HG03175 (cell line): Measurements from ENCODE around the gene COL19A1.
"Not testable (repeated sequence)": the region's sequence is repeated elsewhere in the genome, so short reads cannot be mapped to it uniquely, and the experiment has no call there.

Experiments used
- ATAC-seq: cut with Tn5 transposase; IDR thresholded peaks from one replicate; pipeline ENCODE4 v1.9.1; 2021; ENCODE audit warnings: mild to moderate bottlenecking, moderate library complexity; ENCODE audit not compliant: unreplicated experiment

Gene COL19A1

GRCh38 chr6:69894578-69895347 is 28.4 kb downstream of the COL19A1 start:
- ATAC-seq: no peak

GRCh38 chr6:69895396-69895795 is 29.0 kb downstream of the COL19A1 start:
- ATAC-seq: no peak

GRCh38 chr6:69900869-69901268 is 34.5 kb downstream of the COL19A1 start:
- no peak for ATAC-seq

- ATAC-seq: no peak
These were observed 35.0 kb downstream of the COL19A1 start for GRCh38 chr6:69901361-69901760.

GRCh38 chr6:69907981-69908498 is 41.7 kb downstream of the COL19A1 start:
- no peak for ATAC-seq

GRCh38 chr6:69913361-69913760 is 47.0 kb downstream of the COL19A1 start:
- ATAC-seq: peak; percentile 53

GRCh38 chr6:69914015-69914485 is 47.7 kb downstream of the COL19A1 start:
- ATAC-seq: no peak

- ATAC-seq: no peak
These were observed 49.0 kb downstream of the COL19A1 start for GRCh38 chr6:69915346-69915745.

- peak; percentile 66 for ATAC-seq
These were observed 51.5 kb downstream of the COL19A1 start for GRCh38 chr6:69917834-69918233.

- ATAC-seq: no peak
These were observed 52.6 kb downstream of the COL19A1 start for GRCh38 chr6:69918813-69919475.

GRCh38 chr6:69921066-69921465 is 54.7 kb downstream of the COL19A1 start:
- ATAC-seq: not testable (repeated sequence)

- not testable (repeated sequence) for ATAC-seq
These were observed 55.3 kb downstream of the COL19A1 start for GRCh38 chr6:69921611-69922010.

- ATAC-seq: no peak
These were observed 60.4 kb downstream of the COL19A1 start for GRCh38 chr6:69926745-69927144.

GRCh38 chr6:69933239-69933638 is 66.9 kb downstream of the COL19A1 start:
- no peak for ATAC-seq

- no peak for ATAC-seq
These were observed 68.7 kb downstream of the COL19A1 start for GRCh38 chr6:69935079-69935478.

GRCh38 chr6:69936674-69937363 is 70.5 kb downstream of the COL19A1 start:
- ATAC-seq: no peak

- ATAC-seq: no peak
These were observed 71.2 kb downstream of the COL19A1 start for GRCh38 chr6:69937402-69938136.

- no peak for ATAC-seq
These were observed 76.1 kb downstream of the COL19A1 start for GRCh38 chr6:69942485-69942884.

GRCh38 chr6:69945192-69945591 is 78.8 kb downstream of the COL19A1 start:
- no peak for ATAC-seq

- no peak for ATAC-seq
These were observed 82.2 kb downstream of the COL19A1 start for GRCh38 chr6:69948479-69949114.
